HS-5 (cell line): ENCODE data around the gene CCDC106.
A peak's percentile ranks its signal among the peaks of the same experiment; 100 is the strongest.

Experiments
- DNase-seq: peaks from one replicate; pipeline ENCODE4 v3.0.0-alpha.2; 2012; ENCODE audit warnings: low read depth

CCDC106 gene

GRCh38 chr19:55647732-55648584 lies at the start of gene CCDC106:
TSS of gene CCDC106 (plus strand) at chr19:55648212. CDS start at chr19:55649047, 835 bp downstream.
- no peak for DNase-seq

DNA sequence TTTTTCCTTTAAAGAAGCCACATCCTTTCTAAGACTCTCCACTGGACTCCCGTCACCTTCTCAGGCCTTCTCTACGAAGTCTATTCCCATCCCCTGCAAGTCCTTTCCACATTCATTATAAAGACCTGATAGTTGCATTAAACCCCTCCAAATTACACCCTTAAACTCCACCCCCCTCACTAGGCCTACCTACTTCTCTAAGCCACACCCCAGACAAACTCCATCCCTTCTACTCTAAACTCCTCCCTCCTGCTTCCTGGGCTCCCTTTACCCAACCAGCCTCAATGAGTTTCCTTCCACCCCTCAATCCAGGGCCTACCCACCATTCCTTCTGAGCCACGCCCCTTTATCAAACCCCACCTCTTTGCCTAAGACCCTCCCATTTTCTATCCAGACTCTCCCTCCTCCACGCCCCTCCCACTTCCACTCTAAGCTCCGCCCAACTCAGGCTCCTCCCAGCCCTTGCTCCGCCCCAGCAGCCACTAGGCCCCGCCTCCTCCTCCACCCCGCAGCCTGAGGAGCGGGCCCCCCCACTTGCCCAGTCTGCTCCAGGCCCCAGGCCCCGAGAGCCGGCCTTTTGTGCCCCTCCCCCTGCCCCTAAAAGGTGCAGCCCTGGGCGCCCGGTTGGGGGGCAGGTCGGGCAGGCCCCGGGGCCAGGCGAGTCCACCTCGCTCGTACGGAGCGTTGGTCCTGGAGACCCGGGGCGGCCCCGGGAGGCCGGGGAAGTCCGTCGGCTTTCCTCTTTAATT lies 49.1 kb upstream of the CCDC106 start:
- DNase-seq, result peak; percentile 82

DNA sequence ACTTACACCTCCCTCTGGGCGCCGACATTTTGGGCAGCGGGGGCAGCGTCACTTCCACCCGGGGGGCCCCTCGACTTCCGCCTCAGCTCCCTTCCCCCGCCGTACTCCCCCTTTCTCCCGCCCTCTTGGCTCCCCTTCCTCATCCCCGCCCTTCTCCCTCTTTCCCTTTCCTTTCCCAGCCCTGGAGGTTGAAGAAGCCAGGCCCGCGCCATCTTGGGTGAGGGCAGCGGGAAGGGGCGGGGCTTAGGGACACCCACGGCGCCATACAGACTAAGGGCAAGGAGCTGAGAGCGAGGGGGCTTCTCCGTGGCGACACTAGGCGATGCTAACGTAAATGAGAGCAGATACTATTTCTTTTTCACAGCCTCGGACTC lies 48.6 kb upstream of the CCDC106 start, which contains the start of gene FIZ1:
Gene FIZ1 (minus strand): TSS at position 50 of the 374 bp plus-strand sequence. CDS start 1,652 bp downstream, outside the sequence.
- DNase-seq, result peak; percentile 96

- DNase-seq, result peak; percentile 87
Measured at GRCh38 chr19:55599842-55600661, 48.0 kb upstream of the CCDC106 start, which contains the start of gene ZNF524. TSS of gene ZNF524 (plus strand) at chr19:55600288. CDS start at chr19:55602113, 1,825 bp downstream.

DNA sequence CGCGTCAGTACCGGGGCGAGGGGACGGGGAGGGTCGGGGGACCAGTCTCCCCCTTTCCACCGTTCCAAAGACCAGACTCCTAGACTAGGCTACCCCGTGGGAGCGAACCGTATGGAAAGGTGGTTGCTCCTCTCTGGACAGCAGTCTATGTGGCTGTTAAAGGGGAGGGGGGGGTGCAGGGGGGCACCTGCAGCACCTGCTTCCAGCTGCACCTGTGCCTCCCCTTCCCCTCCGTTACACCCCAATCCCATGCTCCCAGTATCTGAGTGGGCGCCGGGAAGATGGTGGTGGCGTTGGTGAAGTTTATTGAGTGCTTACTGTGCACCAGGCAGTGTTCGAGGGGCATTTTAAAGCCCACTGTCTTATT lies 47.4 kb upstream of the CCDC106 start:
- DNase-seq, result no peak

DNA sequence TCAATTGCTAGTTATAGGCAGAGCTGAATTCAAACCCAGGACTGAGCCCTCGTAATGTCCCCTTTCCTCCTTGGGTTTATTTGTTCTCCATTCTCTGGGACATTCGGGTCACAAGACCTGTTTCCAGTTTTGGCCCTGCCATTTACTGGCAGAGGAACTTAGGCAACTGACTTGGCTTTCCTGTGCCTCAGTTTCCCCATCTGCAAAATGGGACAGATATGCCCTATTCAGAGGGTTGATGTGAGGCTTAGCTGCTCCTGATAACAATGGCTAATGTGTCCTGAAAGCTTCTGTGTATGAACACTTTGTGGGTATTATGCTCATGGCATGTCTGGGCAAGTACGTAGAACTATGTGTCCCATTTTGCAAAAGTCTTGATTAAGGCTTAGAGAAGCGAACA lies 46.9 kb upstream of the CCDC106 start:
- no peak for DNase-seq

GRCh38 chr19:55602104-55603001 lies 45.7 kb upstream of the CCDC106 start:
- no peak for DNase-seq

DNA sequence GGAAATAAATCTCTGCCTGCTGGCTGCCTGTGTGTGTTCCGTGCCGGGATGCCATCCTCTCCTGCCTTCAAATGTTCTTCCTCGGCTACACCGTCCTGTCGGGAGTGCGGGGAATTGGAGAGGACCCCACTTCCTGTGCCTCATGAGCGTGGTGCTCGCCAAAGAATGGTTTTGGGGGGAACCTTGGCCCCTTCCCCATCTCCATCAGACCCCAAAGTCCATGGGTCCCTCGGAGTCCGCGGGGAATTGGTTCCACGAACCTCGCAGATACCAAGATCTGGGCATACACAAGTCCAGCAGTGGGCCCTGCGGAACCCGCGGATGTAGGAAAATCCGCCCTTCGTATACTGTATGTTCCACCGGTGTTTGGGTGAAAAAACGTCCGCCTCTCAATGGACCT lies 44.9 kb upstream of the CCDC106 start:
- DNase-seq, result no peak

DNA sequence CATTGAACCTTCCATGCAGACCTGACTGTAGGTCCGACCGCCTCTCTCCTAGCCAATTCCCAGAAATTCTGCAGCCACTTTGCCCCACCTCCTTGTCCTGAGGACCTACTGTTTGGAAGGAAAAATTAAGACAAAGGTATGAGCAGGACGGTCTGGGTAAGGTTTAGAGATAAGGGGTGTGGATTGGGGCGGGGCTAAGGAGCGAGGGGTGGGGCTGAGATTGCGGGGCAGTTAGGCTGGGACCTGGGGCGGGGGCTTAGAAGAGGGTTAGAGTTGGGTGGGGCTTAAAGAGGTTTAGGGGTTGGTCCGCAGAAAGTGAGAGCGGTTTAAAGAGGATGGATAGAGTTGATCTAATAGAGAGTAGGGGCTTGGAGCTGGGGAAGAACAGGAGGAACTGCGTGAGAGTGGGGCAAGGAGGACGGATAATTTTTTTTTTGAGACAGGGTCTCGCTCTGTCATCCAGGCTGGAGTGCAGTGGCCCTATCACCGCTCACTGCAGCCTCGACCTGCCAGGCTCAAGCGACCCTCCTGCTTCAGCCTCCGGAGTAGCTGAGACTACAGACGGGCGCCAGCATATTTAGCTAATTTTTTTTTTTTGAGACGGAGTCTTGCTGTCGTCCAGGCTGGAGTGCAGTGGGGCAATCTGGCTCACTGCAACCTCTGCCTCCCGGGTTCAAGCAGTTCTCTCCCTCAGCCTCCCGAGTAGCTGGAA lies 44.3 kb upstream of the CCDC106 start:
- DNase-seq, result no peak

DNA sequence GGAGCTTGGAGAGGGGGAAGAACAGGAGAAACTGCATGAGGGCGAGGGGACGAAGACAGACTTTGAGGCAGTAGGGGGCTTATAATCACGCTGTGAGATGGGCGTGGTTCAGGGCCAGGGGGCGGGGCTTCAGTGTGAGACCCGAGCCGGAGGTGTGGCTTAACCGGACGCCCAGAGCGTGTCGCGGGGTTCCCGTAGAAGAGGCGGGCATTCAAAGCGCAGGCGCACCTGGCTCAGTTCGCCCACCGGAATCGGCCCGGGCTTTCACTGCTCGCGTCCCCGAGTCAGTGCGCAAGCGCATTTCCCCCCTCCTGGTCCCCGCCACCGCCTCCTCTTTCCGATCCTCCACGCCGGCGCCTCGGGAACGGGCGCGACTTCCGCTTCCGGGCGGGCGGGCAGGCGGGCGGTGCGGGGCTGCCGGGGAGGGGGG lies 42.8 kb upstream of the CCDC106 start:
- peak; percentile 90 for DNase-seq

DNA sequence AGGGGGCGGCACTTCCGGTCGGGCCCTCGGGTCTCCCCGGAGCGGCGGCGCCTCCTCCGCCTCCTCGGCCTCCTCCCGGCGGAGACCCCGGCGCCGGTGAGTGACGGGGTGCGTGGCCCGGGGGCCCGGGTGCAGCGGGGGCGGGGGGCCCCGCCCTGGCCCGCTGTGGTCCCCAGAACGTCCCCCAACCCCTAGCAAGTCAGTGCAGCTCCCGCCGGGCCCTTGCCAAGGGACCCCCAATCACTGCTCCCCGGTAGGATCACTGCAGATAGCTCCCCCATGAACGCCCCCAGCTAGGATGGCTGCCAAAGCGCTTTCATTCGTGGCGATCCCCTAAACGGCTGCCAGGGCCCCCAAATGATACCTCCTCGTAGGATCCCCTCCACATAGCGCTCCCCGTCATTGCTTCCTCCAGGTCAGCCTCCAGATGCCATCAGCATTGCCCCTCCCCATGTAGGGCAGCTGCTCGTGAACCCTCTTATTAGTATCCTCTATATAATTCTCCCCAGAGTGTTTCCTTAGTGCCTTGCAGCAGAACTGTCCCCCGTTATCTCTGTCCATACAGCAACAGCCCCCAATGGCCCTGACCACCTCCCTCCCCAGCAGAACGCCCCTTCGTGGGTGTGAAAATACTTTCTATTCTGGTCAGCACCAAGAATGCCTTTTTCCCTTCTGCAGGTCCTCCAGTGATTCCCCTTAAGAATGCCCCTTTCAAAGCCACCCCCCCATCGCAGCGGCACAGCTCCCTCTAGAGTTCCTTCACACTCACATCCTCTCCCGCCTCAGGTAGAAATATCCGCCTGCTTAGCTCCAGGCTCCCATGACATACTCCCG lies 42.2 kb upstream of the CCDC106 start, which contains the start of gene ZNF865:
Gene ZNF865 (plus strand): TSS at position 11 of the 834 bp plus-strand sequence. CDS start 7,972 bp downstream, outside the sequence.
- DNase-seq, result peak; percentile 61

DNA sequence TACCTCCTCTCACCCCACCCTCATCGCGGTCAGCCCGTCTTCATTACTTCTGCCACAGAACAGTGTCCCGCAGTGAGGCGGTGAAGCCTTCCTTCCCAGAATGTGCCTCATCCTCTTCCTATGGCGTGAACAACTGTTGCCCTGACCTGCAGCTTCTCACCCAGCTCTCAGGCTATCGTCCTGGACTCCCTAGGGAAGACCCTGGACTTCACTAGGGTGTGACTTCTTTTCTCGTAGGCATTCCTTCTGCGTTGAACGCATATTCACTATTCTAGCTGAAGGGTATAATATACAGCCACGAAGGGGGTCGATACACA lies 41.6 kb upstream of the CCDC106 start:
- DNase-seq, result no peak

- no peak for DNase-seq
Measured at GRCh38 chr19:55606817-55607216, 41.2 kb upstream of the CCDC106 start.

- DNase-seq, result no peak
Measured at GRCh38 chr19:55609326-55609725, 38.7 kb upstream of the CCDC106 start.

DNA sequence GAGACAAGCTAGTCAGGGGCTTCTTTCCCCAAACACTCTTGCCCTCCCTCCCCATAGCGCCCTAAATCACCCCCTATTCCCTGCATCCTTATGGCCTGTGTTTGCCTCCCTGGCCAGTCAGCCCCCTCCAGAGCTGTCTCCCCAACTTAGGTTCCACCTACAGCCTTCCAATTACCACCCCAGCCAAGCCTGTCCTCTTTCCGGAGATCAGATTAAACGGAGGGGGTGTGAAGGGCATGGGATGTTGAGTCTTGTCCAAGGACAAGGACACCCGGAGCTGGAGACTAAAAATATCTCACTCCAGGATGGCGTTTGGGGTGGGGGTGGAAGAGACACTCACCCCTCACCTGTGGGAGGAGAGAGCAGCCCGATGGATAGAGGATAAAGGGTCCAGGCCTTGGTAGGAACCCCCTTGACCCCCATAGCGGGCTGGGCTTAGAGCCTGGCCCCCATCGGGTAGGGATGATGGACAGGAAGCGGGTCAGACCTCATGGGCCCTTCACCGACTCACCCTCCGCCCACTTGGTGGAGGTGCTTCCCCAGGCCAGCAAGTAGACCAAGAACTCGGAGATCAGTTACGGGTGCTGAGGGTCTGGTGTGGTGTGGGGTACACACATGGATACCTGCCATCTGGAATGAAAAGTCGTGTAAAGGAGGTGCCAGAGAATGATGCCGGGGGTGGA lies 36.6 kb upstream of the CCDC106 start:
- DNase-seq, result no peak

- no peak for DNase-seq
Measured at GRCh38 chr19:55611983-55612645, 35.9 kb upstream of the CCDC106 start.

- DNase-seq, result no peak
Measured at GRCh38 chr19:55613396-55613795, 34.6 kb upstream of the CCDC106 start.

- DNase-seq, result no peak
Measured at GRCh38 chr19:55613930-55614710, 33.9 kb upstream of the CCDC106 start.
